Measurements from ENCODE around the gene UQCC5. TPM values are rescaled to one million over a fixed set of nuclear protein-coding genes. Genes with fewer than 3 reads are reported as not detected.

UQCC5 gene
- total RNA-seq, 1 experiment from 2014 or later, result 37.8 TPM

GRCh38 chr3:52512727-52513126, 23.7 kb upstream of the UQCC5 start (continued):
- no peak for TF ChIP-seq TP53 (CRISPR knock-in tag; IDR thresholded peaks at IDR 0.05)

- POLR2A ChIA-PET, result interaction anchor here (1.0 kb wide), 1 partner anchor 11 kb away, joined by 3 read pairs; no protein-coding TSS in a partner anchor
- DNase-seq (ENCODE audit: low spot score) (no peak), ATAC-seq (no peak)
- H3K36me3 Mint-ChIP-seq, result no peaks in the 10 kb centered on the region
- no peak overlapping the region for H3K4me3 Mint-ChIP-seq
- no peaks in the 10 kb centered on the region; the same call in 1 of the 2 replicates for H3K27me3 Mint-ChIP-seq (ENCODE audit: low read depth)
- peaks cover 1% of the 10 kb centered on the region for H3K4me1 Mint-ChIP-seq
- CTCF ChIA-PET, result no interaction called here
- H3K27ac Mint-ChIP-seq, result no peak overlapping the region
- TF ChIP-seq, protein P1, sequence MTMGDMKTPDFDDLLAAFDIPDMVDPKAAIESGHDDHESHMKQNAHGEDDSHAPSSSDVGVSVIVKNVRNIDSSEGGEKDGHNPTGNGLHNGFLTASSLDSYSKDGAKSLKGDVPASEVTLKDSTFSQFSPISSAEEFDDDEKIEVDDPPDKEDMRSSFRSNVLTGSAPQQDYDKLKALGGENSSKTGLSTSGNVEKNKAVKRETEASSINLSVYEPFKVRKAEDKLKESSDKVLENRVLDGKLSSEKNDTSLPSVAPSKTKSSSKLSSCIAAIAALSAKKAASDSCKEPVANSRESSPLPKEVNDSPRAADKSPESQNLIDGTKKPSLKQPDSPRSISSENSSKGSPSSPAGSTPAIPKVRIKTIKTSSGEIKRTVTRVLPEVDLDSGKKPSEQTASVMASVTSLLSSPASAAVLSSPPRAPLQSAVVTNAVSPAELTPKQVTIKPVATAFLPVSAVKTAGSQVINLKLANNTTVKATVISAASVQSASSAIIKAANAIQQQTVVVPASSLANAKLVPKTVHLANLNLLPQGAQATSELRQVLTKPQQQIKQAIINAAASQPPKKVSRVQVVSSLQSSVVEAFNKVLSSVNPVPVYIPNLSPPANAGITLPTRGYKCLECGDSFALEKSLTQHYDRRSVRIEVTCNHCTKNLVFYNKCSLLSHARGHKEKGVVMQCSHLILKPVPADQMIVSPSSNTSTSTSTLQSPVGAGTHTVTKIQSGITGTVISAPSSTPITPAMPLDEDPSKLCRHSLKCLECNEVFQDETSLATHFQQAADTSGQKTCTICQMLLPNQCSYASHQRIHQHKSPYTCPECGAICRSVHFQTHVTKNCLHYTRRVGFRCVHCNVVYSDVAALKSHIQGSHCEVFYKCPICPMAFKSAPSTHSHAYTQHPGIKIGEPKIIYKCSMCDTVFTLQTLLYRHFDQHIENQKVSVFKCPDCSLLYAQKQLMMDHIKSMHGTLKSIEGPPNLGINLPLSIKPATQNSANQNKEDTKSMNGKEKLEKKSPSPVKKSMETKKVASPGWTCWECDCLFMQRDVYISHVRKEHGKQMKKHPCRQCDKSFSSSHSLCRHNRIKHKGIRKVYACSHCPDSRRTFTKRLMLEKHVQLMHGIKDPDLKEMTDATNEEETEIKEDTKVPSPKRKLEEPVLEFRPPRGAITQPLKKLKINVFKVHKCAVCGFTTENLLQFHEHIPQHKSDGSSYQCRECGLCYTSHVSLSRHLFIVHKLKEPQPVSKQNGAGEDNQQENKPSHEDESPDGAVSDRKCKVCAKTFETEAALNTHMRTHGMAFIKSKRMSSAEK (CRISPR knock-in tag; IDR thresholded peaks at IDR 0.05; ENCODE audit: borderline replicate concordance), result no peak
- H3K9me3 Mint-ChIP-seq, result no peaks in the 10 kb centered on the region
Observed at GRCh38 chr3:52513281-52513680, 23.1 kb upstream of the UQCC5 start.

- Mint-ChIP-seq H3K9me3 (no peaks in the 10 kb centered on the region), H3K36me3 (no peaks in the 10 kb centered on the region), H3K4me1 (peaks cover 7% of the 10 kb centered on the region), H3K27ac (no peak overlapping the region), H3K4me3 (no peak overlapping the region), H3K27me3 (ENCODE audit: low read depth) (no peaks in the 10 kb centered on the region; the same call in 1 of the 2 replicates)
- ATAC-seq (no peak), DNase-seq (ENCODE audit: low spot score) (no peak)
- ChIA-PET CTCF (no interaction called here), POLR2A (no interaction called here)
- TF ChIP-seq USF1 (CRISPR knock-in tag; IDR thresholded peaks at IDR 0.05) (no peak), ZNF423 (CRISPR knock-in tag; IDR thresholded peaks at IDR 0.05) (no peak), SMAD4 (CRISPR knock-in tag; IDR thresholded peaks at IDR 0.05) (no peak), TP53 (CRISPR knock-in tag; IDR thresholded peaks at IDR 0.05) (no peak), GTF2I (CRISPR knock-in tag; conservative IDR thresholded peaks at IDR 0.05) (no peak), PRDM15 (CRISPR knock-in tag; IDR thresholded peaks at IDR 0.05) (no peak), NFYB (CRISPR knock-in tag; conservative IDR thresholded peaks at IDR 0.05; ENCODE audit: low read depth) (no peak), FOXP1 (CRISPR knock-in tag; IDR thresholded peaks at IDR 0.05; ENCODE audit: borderline replicate concordance) (no peak), TEAD1 (CRISPR knock-in tag; IDR thresholded peaks at IDR 0.05) (no peak)
Observed at GRCh38 chr3:52514576-52514975, 21.8 kb upstream of the UQCC5 start.

DNA sequence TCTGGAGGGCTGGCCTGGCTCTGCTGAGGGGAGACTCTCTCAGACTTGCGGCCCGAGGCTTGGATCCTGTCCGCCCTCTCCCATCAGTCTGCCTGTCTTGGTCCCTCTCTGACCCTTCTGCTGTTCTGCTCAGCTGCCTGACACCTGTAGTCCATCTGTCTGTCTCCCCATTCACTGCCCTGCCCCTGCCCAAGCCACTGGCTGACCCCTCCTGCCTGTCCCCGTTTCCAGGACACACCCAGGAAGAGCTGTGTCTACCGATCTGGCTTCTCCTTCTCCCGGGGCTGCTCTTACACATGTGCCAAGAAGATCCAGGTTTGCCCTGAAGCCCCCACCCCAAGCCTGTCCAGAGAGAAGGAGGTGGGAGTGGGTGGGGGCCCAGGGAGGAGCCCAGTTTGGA, 21.2 kb upstream of the UQCC5 start:
- Mint-ChIP-seq H3K36me3 (no peaks in the 10 kb centered on the region), H3K4me3 (no peak overlapping the region), H3K4me1 (peaks cover 7% of the 10 kb centered on the region), H3K27me3 (ENCODE audit: low read depth) (no peaks in the 10 kb centered on the region; the same call in 1 of the 2 replicates), H3K27ac (no peak overlapping the region), H3K9me3 (no peaks in the 10 kb centered on the region)
- CTCF ChIA-PET, result no interaction called here
- DNase-seq (ENCODE audit: low spot score), result no peak
- POLR2A ChIA-PET, result no interaction called here
- ATAC-seq, result no peak
- TF ChIP-seq ESRRA (CRISPR knock-in tag; IDR thresholded peaks at IDR 0.05; ENCODE audit: borderline replicate concordance) (no peak), CREB1 (CRISPR knock-in tag; IDR thresholded peaks at IDR 0.05) (no peak), FOXK1 (CRISPR knock-in tag; IDR thresholded peaks at IDR 0.05) (no peak), USF1 (CRISPR knock-in tag; IDR thresholded peaks at IDR 0.05) (no peak), ZSCAN18 (CRISPR knock-in tag; IDR thresholded peaks at IDR 0.05) (no peak)
- TF ChIP-seq, protein P2, sequence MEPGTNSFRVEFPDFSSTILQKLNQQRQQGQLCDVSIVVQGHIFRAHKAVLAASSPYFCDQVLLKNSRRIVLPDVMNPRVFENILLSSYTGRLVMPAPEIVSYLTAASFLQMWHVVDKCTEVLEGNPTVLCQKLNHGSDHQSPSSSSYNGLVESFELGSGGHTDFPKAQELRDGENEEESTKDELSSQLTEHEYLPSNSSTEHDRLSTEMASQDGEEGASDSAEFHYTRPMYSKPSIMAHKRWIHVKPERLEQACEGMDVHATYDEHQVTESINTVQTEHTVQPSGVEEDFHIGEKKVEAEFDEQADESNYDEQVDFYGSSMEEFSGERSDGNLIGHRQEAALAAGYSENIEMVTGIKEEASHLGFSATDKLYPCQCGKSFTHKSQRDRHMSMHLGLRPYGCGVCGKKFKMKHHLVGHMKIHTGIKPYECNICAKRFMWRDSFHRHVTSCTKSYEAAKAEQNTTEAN (CRISPR knock-in tag; IDR thresholded peaks at IDR 0.05), result no peak
